Activated CD4-positive, alpha-beta T cell treated with anti-CD3 and anti-CD28 coated beads, Interleukin-2, Interleukin-6, amounts not matched to agents 100 ng/mL and 50 ng/mL, durations not matched to agents 16 hours and 8 hours (primary cell): ENCODE results near the gene OSR1.
"Not testable (repeated sequence)": the region's sequence is repeated elsewhere in the genome, so short reads cannot be mapped to it uniquely, and the experiment has no call there.

Experiments used
- DNase-seq: peaks from one replicate; pipeline ENCODE4 v3.0.0-alpha.2; 2020

Gene OSR1

GRCh38 chr2:19358242-19359020 is at the start of gene OSR1:
Gene OSR1 (minus strand): TSS chr2:19358623. CDS start chr2:19353805, 4,818 bp downstream.
- no peak for DNase-seq

- no peak for DNase-seq
Observed at GRCh38 chr2:19403785-19404184, 45.4 kb upstream of the OSR1 start.

- no peak for DNase-seq
Observed at GRCh38 chr2:19392191-19392590, 33.8 kb upstream of the OSR1 start.

GRCh38 chr2:19389469-19389868 is 31.0 kb upstream of the OSR1 start:
- DNase-seq, result not testable (repeated sequence)

GRCh38 chr2:19380532-19380931 is 22.1 kb upstream of the OSR1 start:
- no peak for DNase-seq

GRCh38 chr2:19378939-19379338 is 20.5 kb upstream of the OSR1 start:
- DNase-seq, result no peak

GRCh38 chr2:19377717-19378116 is 19.3 kb upstream of the OSR1 start:
- DNase-seq, result no peak

- DNase-seq, result no peak
Observed at GRCh38 chr2:19373352-19373751, 14.9 kb upstream of the OSR1 start.

GRCh38 chr2:19371996-19372582 is 13.7 kb upstream of the OSR1 start:
- no peak for DNase-seq

GRCh38 chr2:19369341-19369955 is 11.0 kb upstream of the OSR1 start:
- DNase-seq, result no peak

- no peak for DNase-seq
Observed at GRCh38 chr2:19368760-19369159, 10.3 kb upstream of the OSR1 start.

GRCh38 chr2:19367326-19367725 is 8.9 kb upstream of the OSR1 start:
- DNase-seq, result no peak

- DNase-seq, result no peak
Observed at GRCh38 chr2:19365126-19365525, 6.7 kb upstream of the OSR1 start.

GRCh38 chr2:19364014-19364413 is 5.6 kb upstream of the OSR1 start:
- no peak for DNase-seq

- DNase-seq, result no peak
Observed at GRCh38 chr2:19363474-19363778, 5.0 kb upstream of the OSR1 start.

- DNase-seq, result peak; percentile 49
Observed at GRCh38 chr2:19362755-19363473, 4.5 kb upstream of the OSR1 start.

GRCh38 chr2:19362094-19362754 is 3.8 kb upstream of the OSR1 start:
- DNase-seq, result no peak

GRCh38 chr2:19361325-19361990 is 3.0 kb upstream of the OSR1 start:
- DNase-seq, result no peak

- no peak for DNase-seq
Observed at GRCh38 chr2:19360966-19361321, 2.5 kb upstream of the OSR1 start.

GRCh38 chr2:19360266-19360965 is 2.0 kb upstream of the OSR1 start:
- DNase-seq, result no peak

GRCh38 chr2:19359456-19359855 is 1.0 kb upstream of the OSR1 start:
- no peak for DNase-seq

GRCh38 chr2:19359021-19359357 is 566 bp upstream of the OSR1 start:
- DNase-seq, result no peak
